ENCODE data around the gene SPOCK1.

The SPOCK1 gene

DNA sequence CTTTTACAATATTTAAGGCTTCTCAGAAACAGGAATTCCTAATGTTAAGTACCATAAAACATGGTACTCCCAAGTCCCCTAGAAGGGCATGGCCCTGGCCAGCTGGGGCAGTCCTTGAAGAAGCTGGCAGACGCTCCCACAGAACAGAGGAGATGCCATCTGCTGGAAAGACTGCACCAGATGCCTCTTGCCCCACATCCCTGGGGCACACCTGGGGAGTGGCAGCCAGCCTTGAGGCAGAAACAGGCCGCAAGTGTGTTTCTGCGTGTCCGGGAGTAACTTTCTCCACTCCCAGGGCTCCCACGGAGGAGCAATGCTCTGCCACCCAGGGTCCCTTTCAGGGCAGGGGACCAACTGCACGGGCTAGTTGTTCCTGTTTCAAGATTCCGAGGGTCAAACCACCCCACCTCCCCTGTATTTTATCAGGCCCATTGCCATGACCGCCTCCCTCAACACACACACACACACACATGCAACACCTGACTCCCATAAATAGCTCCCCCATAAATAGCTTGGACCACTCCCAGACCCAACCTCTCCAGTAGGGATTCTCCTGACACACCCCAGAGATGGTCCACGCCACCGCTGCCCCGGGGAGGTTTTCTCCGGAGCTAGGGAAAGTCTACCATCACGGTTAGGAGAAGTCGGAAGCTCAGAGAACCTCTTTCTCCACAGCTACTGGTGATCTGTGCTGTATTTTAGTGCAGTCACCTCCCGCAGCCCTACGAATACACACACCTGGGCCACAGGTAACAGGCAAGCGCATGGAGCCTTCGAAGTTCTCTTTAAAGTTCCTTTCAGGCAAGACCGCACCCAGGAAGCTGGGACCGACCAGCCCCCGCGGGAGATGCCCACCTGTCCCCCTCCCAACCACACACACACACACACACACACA lies 1.5 kb downstream of the SPOCK1 start:
- Histone ChIP-seq H3K27ac (no peak overlapping the region), H3K4me3 (peak overlapping the region in 2 of 7 experiments; percentile 28 to 44)

DNA sequence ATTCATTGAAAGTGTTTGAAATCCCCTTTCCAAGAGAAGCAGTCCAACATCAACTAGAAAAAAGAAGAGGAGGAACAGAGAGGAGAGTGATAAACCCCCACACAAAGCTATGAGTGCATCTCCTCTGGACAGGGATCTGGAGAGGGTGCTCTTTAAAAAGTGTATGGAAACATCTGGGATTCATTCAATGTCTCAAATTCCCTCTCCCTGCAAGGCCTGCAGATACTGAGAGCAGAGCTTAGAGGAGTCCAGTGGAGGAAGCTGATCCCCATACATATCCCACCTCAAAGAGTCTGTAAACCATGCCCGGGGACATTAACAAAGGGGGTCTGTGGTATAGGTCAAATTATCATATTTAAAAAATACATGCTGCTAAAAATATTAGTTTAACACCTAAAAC lies 2.2 kb downstream of the SPOCK1 start:
- Histone ChIP-seq H3K4me3 (no peak overlapping the region), H3K27ac (no peak overlapping the region)

GRCh38 chr5:137492331-137492730 lies 6.8 kb downstream of the SPOCK1 start:
- no peak overlapping the region for H3K27ac ChIP-seq
- H3K4me3 ChIP-seq: no peak overlapping the region

DNA sequence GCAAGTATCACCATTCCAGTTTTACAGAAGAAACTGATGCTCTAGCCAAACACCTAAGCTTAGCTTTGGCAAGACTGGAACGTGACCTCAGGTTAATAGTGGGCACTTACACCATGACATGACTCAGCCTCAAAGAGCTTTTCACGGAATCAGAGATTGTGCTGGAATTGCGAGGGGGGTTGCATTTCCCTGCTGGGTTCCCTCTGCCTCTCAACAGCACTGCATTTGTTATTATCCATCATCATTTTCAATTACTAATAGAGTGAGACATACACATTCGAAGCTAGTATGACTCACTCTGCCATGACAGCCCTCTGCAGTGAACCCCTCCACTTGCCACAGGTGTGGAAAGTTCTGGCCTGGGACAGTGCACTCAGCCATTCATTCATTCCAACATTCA lies 8.0 kb downstream of the SPOCK1 start:
- Histone ChIP-seq H3K4me3 (no peak overlapping the region), H3K27ac (no peak overlapping the region)

GRCh38 chr5:137490591-137490990 lies 8.5 kb downstream of the SPOCK1 start:
- H3K27ac ChIP-seq: no peak overlapping the region
- no peak overlapping the region for H3K4me3 ChIP-seq

DNA sequence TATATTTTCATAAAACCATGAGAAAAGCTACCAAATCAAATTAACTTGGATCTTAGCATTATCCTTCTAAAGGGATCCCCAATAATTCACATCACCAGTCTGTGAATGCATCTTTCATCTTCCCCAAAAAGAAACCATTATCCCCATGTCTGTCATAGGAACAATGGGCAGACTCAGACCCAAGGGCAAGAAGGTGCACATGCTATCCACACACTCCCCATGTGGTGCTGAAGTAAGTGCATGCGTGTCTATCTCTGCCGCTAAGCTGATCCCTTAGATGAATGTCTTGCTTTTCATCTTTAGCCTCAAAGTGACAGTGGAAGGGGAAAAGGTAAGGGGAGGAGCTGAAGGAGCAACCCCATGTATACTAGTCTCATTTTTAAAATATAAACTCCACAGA lies 10.2 kb downstream of the SPOCK1 start:
- H3K27ac ChIP-seq: no peak overlapping the region
- no peak overlapping the region for H3K4me3 ChIP-seq

- no peak overlapping the region for H3K27ac ChIP-seq
- no peak overlapping the region for H3K4me3 ChIP-seq
These were observed 10.6 kb downstream of the SPOCK1 start for GRCh38 chr5:137488516-137488915.

DNA sequence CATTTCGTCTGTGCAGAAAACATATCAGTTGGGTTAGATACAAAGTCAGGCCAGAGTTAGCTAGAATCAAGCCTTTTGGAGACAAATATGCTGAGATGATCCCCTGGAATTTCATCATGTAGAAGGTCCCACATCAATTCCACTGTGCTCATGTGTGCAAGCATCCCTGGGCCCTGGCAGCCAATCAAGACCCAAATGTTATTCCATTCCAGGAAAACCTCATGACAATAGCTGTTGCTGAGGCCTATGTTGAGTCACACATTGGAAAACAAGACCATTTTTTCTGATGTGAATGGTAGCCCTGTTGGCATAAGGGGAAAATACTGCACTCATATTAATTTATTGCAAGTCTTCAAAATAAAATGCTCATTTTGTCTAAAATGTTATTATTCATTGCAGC lies 11.5 kb downstream of the SPOCK1 start:
- no peak overlapping the region for H3K4me3 ChIP-seq
- no peak overlapping the region for H3K27ac ChIP-seq

GRCh38 chr5:137486707-137487106 lies 12.4 kb downstream of the SPOCK1 start:
- H3K27ac ChIP-seq: peak overlapping the region in 1 of 21 experiments; percentile 39
- H3K4me3 ChIP-seq: no peak overlapping the region

- Histone ChIP-seq H3K27ac (no peak overlapping the region), H3K4me3 (no peak overlapping the region)
These were observed 17.5 kb downstream of the SPOCK1 start for GRCh38 chr5:137481596-137481995.

- Histone ChIP-seq H3K4me3 (no peak overlapping the region), H3K27ac (no peak overlapping the region)
These were observed 21.1 kb downstream of the SPOCK1 start for GRCh38 chr5:137478043-137478442.

GRCh38 chr5:137470921-137471220 lies 28.3 kb downstream of the SPOCK1 start:
- Histone ChIP-seq H3K4me3 (no peak overlapping the region), H3K27ac (peak overlapping the region in 1 of 21 experiments; percentile 39)

DNA sequence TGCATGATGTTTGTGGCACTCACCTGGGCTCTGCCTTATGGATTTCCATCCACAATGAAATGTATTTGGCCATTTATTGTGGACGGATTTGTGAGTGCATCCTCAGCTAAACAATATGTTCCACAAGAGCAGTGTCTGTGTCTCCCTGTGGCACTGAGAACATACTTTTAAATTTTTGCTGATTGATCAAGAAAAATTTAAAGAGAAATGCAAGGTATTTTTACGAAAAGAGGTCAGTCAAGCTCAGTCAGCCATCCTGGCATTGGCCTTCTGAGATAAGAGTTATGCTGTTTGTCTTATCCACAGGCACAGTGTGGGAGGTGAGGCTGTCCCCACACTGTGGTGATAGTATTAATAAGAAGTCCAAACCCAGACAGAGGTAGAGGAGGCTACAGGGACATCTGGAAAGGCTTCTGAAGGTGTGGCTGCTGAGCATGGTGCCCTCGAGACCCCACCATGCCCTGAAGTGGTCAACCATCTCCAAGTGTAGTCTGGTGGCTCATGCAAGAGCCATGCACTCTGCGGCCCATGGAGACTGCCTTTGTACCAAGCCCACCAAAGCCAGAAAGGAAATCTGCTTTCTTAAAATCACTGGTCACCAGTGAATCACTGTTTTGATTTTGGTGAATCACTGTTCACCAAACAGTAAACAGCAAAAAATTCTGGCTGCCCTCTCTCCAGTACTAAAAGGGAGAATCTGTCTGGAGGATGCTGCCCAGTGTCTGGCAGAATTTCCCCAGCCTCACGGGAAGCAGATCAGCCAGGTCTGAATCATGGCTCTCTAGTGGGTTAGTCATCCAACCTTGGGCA lies 28.8 kb downstream of the SPOCK1 start:
- Histone ChIP-seq H3K27ac (peak overlapping the region in 2 of 21 experiments; percentile 31 to 79), H3K4me3 (no peak overlapping the region)

- no peak overlapping the region for H3K27ac ChIP-seq
These were observed 32.2 kb downstream of the SPOCK1 start for GRCh38 chr5:137466889-137467288.

GRCh38 chr5:137465930-137466329 lies 33.2 kb downstream of the SPOCK1 start:
- Histone ChIP-seq H3K27ac (no peak overlapping the region), H3K4me3 (no peak overlapping the region)

More at GRCh38 chr5:137466889-137467288, 32.2 kb downstream of the SPOCK1 start:
- no peak overlapping the region for H3K4me3 ChIP-seq

GRCh38 chr5:137462816-137463520 lies 36.2 kb downstream of the SPOCK1 start:
- no peak overlapping the region for H3K4me3 ChIP-seq
- no peak overlapping the region for H3K27ac ChIP-seq

DNA sequence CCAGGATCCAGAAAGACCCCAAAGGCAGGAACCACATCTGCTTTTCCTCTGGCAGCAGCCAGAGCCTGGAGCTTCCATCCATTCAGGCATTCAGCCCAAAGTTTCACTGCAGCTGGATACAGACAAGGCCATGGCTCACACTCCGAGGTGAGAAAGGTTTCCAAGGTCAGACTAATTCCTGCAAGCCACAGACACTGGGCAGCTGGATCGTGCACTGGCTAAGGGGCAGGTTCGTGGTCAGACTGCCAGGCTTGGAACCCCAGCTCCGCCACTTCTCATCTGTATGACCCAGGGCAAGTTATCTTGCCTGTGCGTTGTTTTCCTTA lies 36.9 kb downstream of the SPOCK1 start:
- H3K4me3 ChIP-seq: no peak overlapping the region
- no peak overlapping the region for H3K27ac ChIP-seq

DNA sequence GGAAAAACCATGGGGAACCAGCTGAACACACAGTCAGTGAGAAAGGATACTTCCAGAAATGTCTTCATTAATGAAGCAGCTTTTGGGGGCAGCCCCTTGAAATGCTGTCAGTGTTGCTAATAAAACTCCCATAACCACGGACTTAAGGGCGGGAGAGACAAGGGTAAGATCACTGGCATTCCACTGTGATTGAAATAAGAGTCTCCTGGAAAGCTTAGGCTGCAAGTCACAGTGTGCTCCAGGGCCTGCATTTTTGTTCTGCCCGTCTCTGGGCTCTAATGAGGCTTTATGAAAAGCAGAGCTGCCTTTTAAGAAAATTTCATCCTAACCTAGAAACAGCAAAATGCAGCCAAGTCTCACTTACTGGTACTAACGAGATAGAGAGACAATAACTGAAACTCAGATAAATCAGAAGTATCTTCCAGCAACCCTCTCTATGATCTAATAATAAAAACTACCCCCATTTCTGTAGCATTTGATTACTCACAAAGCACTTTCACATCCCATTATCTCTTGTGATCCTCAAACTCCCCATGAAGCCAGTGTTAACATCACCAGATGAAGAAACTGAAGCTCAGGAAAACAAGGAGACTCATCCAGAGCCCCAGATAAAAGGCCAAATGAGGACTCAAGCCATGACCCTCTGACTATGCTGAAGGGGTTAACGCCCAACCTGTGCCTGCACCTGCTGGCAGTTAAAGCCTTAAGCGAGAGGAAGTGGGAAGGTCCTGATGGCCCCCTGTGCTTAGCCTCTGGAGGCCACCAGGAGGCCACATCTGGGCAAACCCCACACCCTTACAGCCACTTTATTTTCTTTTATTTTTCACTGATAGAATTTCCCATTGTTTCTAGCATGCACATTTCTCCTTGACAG lies 37.5 kb downstream of the SPOCK1 start:
- no peak overlapping the region for H3K4me3 ChIP-seq
- H3K27ac ChIP-seq: no peak overlapping the region

DNA sequence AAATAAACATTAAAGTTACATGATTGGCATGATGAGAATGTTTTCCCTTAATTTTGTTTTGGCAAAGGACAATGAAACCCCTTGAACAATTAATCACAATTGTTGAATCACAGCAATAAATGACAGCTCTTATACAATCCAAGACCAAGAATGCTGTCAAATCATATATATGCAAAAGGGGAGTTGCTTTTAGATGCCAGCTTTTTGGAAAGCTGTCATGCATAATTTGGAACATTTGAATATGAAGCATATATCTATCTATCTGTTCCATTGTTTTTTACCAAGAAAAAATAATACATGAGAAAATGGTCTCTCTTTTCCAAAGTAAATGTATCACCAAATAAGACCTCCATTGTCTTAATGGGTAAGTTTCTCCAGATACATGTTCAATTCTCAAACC lies 44.5 kb downstream of the SPOCK1 start:
- Histone ChIP-seq H3K4me3 (no peak overlapping the region), H3K27ac (no peak overlapping the region)
